Measurements from ENCODE around the gene CA6. TPM values are rescaled to one million over a fixed set of nuclear protein-coding genes. Genes with fewer than 3 reads are reported as not detected.
A peak's percentile ranks its signal among the peaks of the same experiment; 100 is the strongest.

Gene CA6
- total RNA-seq, 1 donor from 2014 or later: not detected

GRCh38 chr1:9004031-9004699 lies 58.5 kb downstream of the CA6 start:
- ATAC-seq (no peak), DNase-seq (no peak)
- intact Hi-C loops (cut with DNase I): no loop called here
- Histone ChIP-seq H3K27me3 (ENCODE audit: low read depth) (no peaks in the 10 kb centered on the region), H3K4me1 (peaks cover 7% of the 10 kb centered on the region), H3K9me3 (no peaks in the 10 kb centered on the region), H3K4me3 (no peak overlapping the region), H3K27ac (no peak overlapping the region), H3K36me3 (no peaks in the 10 kb centered on the region)
- no peak for TF ChIP-seq CTCF (IDR thresholded peaks at IDR 0.05)

GRCh38 chr1:9004700-9005394 lies 59.2 kb downstream of the CA6 start:
- H3K27me3 ChIP-seq (ENCODE audit: low read depth): no peaks in the 10 kb centered on the region
- DNase-seq: peak; percentile 87
- no peak overlapping the region for H3K4me3 ChIP-seq
- peaks cover 7% of the 10 kb centered on the region for H3K4me1 ChIP-seq
- H3K27ac ChIP-seq: no peak overlapping the region
- peak; percentile 94 for TF ChIP-seq CTCF (IDR thresholded peaks at IDR 0.05)
- H3K9me3 ChIP-seq: no peaks in the 10 kb centered on the region
- ATAC-seq: peak; percentile 90 to 91
- H3K36me3 ChIP-seq: no peaks in the 10 kb centered on the region
- intact Hi-C loops (cut with DNase I): no loop called here

- no peak overlapping the region for H3K27ac ChIP-seq
- no peaks in the 10 kb centered on the region for H3K9me3 ChIP-seq
- ATAC-seq: no peak
- H3K36me3 ChIP-seq: no peaks in the 10 kb centered on the region
- peaks cover 7% of the 10 kb centered on the region for H3K4me1 ChIP-seq
- no peak overlapping the region for H3K4me3 ChIP-seq
- no peaks in the 10 kb centered on the region for H3K27me3 ChIP-seq (ENCODE audit: low read depth)
- intact Hi-C loops (cut with DNase I): no loop called here
- no peak for TF ChIP-seq CTCF (IDR thresholded peaks at IDR 0.05)
- no peak for DNase-seq
These were observed 59.7 kb downstream of the CA6 start for GRCh38 chr1:9005395-9005708.

GRCh38 chr1:9006956-9007615 lies 61.4 kb downstream of the CA6 start:
- ATAC-seq (no peak), DNase-seq (no peak)
- TF ChIP-seq CTCF (IDR thresholded peaks at IDR 0.05): no peak
- intact Hi-C loops (cut with DNase I): no loop called here
- H3K27me3 ChIP-seq (ENCODE audit: low read depth): no peaks in the 10 kb centered on the region
- H3K36me3 ChIP-seq: no peaks in the 10 kb centered on the region
- no peak overlapping the region for H3K4me3 ChIP-seq
- H3K9me3 ChIP-seq: no peaks in the 10 kb centered on the region
- H3K27ac ChIP-seq: no peak overlapping the region
- H3K4me1 ChIP-seq: peaks cover 12% of the 10 kb centered on the region

GRCh38 chr1:9008236-9008635 lies 62.6 kb downstream of the CA6 start:
- no peak overlapping the region for H3K4me3 ChIP-seq
- ATAC-seq: no peak
- H3K4me1 ChIP-seq: peaks cover 12% of the 10 kb centered on the region
- H3K9me3 ChIP-seq: no peaks in the 10 kb centered on the region
- DNase-seq: no peak
- intact Hi-C loops (cut with DNase I): no loop called here
- no peak for TF ChIP-seq CTCF (IDR thresholded peaks at IDR 0.05)
- no peaks in the 10 kb centered on the region for H3K36me3 ChIP-seq
- H3K27ac ChIP-seq: no peak overlapping the region
- no peaks in the 10 kb centered on the region for H3K27me3 ChIP-seq (ENCODE audit: low read depth)

Measured in lower lobe of right lung (tissue), 2 donors.